ENCODE results near the gene ANXA1.
A peak's percentile ranks its signal among the peaks of the same experiment; 100 is the strongest.

The ANXA1 gene

GRCh38 chr9:73141282-73141681, 10.4 kb upstream of the ANXA1 start:
- FAIRE-seq, result no peak

DNA sequence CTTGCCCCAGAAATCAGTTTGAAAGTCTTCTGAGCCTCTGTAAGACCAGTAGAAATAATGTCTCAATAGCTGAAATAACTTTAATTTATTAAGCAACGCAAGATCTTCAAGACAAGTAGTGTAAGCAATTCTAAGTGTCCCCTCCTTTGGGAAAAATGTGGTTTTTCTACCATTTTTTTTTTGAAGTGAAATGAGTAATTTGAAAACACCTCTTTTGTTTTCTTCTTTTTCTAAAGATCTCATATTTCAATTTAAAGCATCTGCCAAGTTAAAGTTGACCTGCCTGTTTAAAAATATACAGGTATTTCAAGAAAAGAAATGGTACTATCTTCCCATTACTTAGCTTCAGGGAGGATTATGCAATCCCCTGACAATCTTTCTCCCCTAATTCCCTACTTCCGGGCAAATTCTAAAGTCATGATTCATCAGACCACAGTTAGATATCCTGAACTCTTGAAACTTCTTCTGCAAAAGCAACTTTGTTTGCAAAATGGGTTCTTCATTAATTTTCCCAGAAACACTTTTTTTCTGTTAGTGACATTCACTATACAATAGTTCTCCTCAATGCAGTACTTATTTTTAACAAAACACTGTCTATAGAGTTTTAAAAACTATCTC, 7.8 kb upstream of the ANXA1 start:
- FAIRE-seq, result no peak

DNA sequence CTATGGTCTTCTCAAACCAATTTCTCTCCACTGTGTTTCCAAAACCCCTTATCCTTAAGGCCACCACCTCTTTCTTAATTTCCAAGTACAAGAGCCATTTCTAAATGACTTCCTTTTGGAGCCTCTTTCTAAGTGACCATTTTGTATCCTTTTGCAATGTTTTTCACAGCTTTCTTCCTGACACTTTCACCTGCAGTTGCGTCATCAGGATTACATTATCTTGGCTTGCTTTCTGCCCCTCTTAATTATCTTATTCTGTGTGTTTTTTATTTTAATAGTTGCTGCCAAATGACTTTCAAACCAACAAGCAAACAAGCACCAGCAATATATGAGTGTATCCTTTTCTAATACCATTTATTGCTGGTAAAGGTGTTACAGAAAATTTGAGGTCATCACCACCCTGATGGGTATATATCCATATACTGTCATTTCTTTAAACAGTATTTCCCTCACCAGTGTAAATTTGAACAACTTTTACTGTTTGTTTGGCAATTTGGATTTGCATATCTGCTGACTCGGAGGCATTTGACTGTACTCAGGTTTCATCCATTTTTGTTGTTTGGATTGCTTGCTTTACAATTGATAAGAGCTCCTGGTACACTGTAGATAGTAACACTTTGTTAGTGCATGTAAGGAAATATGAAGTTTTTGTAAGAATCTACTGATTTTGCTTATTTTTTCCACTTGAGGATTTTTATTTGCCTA, 5.4 kb upstream of the ANXA1 start:
- no peak for FAIRE-seq

DNA sequence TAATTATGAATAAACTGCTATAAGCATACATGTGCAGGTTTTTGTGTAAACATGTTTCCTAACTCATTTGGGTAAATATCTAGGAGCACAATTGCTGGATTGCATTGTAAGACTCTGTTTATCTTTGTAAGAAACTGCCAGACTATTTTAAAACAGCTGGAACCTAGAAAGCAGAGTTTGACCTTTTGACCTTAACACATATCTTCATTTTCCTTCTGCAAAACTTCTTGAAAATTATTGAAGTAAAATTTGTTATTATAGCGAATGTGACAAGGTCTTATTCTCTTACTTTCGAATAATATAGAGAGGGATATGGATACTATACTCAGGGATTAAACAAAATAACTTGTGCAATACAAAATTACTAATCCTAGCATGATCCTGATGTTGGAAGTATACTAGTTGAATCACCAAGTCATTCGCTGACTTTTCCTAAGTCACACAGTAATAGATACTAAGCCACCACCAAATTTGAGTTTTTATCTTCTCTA, 3.2 kb upstream of the ANXA1 start:
- FAIRE-seq, result no peak

- no peak for FAIRE-seq
Measured at GRCh38 chr9:73149371-73150067, 2.1 kb upstream of the ANXA1 start.

GRCh38 chr9:73152543-73152844, 829 bp downstream of the ANXA1 start:
- no peak for FAIRE-seq

- no peak for FAIRE-seq
Measured at GRCh38 chr9:73152953-73153352, 1.3 kb downstream of the ANXA1 start.

- FAIRE-seq, result no peak
Measured at GRCh38 chr9:73153793-73154227, 2.1 kb downstream of the ANXA1 start.

DNA sequence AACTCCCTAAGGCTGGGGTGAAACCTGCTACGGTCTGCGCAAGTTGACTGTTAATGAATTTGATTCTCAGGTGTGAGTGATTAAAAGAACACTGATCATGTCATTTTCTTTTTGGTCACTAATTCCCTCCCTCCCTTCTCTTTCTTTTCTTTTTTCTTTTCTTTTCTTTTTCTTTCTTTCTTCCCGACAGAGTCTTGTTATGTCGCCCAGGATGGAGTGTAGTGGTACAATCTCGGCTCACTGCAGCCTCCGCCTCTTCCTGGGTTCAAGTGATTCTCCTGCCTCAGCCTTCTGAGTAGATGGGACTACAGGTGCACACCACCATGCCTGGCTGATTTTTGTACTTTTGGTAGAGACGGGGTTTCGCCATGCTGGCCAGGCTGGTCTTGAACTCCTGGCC, 2.6 kb downstream of the ANXA1 start:
- no peak for FAIRE-seq

DNA sequence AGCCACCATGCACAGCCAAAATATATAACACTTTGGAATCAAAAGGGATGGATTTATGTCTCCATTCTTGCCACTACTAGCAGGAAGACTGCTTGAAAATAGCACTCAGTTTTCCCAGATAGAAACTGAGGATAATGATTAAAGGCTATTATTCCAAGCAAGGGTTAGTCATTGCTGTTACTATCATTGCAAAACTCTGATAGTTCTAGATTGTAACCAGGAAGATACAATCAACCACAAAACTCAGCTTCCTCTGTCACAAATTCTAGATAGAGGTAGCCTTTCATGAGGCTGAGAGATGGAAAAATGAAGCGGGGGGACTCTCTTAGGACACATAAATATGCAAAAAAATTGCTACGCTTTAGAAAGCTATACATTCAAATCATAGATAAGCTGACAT, 3.1 kb downstream of the ANXA1 start:
- FAIRE-seq, result no peak

DNA sequence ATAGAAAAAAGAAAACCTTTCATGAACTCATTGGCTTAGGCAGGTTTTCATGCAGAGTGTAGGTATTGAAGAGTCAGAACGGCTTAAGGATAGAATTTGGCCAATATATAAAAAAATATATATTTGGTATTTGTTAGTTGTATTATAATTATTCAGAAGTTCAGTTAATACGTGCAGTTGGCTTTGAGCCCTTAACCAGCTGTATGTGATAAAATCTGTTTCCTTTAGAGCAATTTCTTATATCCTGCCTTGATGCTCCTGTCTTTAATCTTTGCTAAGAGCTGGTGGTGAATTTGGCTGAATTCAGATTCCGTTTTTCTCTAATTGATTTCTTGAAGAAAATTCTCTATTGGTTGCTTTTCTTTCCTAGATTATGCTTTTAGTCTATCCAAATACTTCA, 3.7 kb downstream of the ANXA1 start:
- FAIRE-seq, result no peak

DNA sequence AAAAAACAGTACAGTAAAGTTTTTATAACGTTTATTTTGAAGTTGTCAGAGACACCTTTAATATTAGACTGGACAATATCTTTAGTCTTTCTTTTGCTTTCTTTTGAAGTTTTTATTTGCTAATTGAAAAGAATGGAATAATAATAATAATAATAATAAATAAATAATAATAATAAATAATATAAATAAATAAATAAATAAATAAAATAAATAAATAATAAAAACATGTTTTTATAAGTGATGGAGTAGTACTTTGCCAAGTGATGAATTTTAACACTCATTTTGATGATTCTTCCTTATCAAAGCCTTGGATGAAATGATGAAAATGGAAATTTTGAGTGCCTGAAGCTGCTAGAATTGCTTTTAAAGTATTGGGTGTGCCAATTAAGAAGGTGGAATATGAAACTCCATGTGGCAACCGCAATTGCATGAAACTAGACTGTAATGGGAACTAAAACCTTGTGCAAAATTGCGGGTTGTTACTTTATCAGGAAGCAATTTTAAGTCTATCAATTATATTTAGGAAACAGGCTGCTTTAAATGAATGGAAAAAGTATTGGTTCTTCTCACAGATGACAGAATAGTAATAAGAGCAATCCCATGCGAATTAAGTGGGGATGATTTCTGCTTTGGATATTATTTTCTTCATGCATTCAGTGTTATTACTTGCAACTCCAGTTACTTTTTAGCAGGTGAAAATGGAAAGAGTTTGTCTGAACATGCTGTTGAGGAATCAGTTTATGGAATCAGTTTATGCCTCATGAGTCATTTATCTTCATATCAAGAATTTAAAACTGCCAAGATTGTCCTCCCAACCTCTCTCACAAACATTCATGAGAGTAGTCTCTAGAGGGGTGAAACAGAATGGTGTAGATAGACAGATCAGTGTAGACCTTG, 4.6 kb downstream of the ANXA1 start:
- peak; percentile 48 for FAIRE-seq

DNA sequence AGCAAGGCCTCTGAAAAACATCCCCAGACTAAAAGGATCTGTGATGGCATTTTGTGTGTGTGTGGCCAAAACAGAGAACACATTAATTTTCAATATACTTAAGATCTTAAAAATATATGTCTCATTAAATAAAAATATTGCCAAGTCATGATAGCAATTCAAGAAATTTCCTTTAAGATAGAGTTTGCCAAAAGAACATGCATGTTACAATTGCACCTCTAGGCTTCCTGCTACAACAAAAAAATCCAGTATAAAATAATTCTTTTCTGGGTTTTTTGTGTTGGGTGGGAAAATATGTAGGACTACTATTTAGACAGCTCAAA, 5.2 kb downstream of the ANXA1 start:
- no peak for FAIRE-seq

DNA sequence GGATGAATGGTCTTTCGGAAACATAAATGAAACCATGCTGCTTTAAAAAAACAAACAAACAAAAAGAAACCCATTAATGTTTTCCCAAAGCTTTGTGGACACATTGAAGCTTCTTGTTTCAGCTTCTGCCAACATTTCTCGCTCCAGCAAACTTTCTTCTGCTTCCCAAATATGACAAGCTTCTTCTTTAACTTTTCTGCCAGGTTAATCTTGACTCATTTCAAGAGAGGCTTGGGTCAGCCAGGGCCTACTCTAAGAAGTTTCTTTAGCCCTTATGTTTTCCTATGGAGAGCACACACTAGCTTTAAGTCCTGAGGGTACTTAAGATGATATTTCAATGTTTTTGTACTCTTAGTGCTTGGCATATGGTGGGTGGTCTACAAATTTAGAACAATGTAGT, 6.1 kb downstream of the ANXA1 start:
- FAIRE-seq, result no peak

GRCh38 chr9:73158723-73159122, 7.1 kb downstream of the ANXA1 start:
- FAIRE-seq, result no peak

DNA sequence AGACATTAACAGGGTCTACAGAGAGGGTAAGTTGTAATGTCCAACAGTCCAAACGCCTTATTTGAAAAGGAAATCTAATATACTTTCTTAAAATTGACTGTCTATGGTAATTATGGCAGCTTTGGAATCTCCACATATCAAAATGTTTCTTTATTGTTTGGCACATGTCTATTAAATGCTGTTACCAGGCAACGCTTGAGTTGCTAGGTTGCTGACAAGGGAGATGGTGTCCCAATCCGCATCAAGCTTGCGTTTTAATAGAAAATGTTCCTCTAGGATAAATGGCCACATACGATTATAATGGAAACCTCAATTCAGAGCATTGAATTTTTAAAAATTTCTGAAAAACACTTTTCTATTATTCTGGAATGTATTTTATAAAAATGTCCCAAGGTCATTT, 9.2 kb downstream of the ANXA1 start:
- no peak for FAIRE-seq

- no peak for FAIRE-seq
Measured at GRCh38 chr9:73162987-73163768, 11.5 kb downstream of the ANXA1 start.

DNA sequence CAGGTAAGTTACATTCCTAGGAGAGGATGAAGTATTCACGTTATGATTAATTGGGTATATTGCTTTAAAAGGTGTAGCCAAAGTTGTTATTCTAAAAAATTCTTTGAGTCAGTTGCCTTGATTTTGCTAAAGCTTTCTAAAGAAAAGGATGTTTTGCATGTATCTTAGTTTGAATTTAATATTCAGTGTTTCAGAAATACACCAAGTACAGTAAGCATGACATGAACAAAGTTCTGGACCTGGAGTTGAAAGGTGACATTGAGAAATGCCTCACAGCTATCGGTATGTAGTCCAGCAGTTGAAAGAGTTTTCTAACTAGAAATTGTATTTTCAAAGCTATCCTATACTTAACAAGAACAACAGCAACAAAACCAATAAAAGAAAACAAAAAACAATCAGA, 14.2 kb downstream of the ANXA1 start:
- no peak for FAIRE-seq

DNA sequence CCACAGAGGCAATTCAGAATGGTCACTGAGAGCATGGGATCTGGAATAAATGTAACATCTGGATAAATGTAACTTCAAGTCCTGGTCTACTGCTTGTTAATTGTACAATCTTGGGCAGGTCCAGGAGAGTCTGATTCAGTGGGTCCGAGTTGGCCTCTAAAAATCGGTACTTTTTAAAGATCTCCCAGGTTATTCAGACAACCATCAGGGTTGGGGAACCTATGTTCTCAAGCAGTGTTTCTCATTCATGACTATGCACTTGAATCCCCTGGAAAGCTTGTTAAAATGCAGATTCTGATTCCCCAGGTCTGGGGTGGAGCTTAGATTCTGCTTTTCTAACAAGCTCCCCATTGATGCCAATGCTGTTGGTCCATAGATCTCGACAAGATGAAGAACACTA, 14.8 kb downstream of the ANXA1 start:
- no peak for FAIRE-seq

- no peak for FAIRE-seq
Measured at GRCh38 chr9:73167614-73168013, 15.9 kb downstream of the ANXA1 start.

- FAIRE-seq, result no peak
Measured at GRCh38 chr9:73168298-73168934, 16.8 kb downstream of the ANXA1 start.

Measured in TTC549 (cell line).